Activated naive CD4-positive, alpha-beta T cell treated with anti-CD3 and anti-CD28 coated beads for 36 hours (primary cell): Measurements from ENCODE around the gene DCST1. TPM values are rescaled to one million over a fixed set of nuclear protein-coding genes. Genes with fewer than 3 reads are reported as not detected.

Experiments
- CTCF ChIA-PET: fragments of 350-600 bp; sonication (Branson Sonifier 250); formaldehyde crosslinking; loops from one replicate; lab custom pipeline; 2021; ENCODE audit warnings: antibody characterized with exemption; lab: Charles Lee
- DNase-seq: peaks from one replicate; pipeline ENCODE4 v3.0.0-alpha.2; 2020
- H3K27ac Mint-ChIP-seq: one replicate; pipeline ENCODE4 v1.8.0; 2021; ENCODE audit warnings: mild to moderate bottlenecking, mixed read lengths
- H3K27me3 Mint-ChIP-seq: one replicate; pipeline ENCODE4 v1.8.0; 2021; ENCODE audit warnings: low read depth, mixed read lengths
- H3K36me3 Mint-ChIP-seq: one replicate; pipeline ENCODE4 v1.8.0; 2021; ENCODE audit warnings: low read depth, mixed read lengths
- H3K4me1 Mint-ChIP-seq: one replicate; pipeline ENCODE4 v1.8.0; 2021; ENCODE audit warnings: low read depth, mixed read lengths
- H3K4me3 Mint-ChIP-seq: one replicate; pipeline ENCODE4 v1.8.0; 2021; ENCODE audit warnings: mild to moderate bottlenecking, moderate library complexity, mixed read lengths
- H3K9me3 Mint-ChIP-seq: one replicate; pipeline ENCODE4 v1.8.0; 2021; ENCODE audit warnings: mixed read lengths
- intact Hi-C: fragments of 100-400 bp; cut with micrococcal nuclease; formaldehyde crosslinking; loops from one replicate; pipeline ENCODE4 v1.15.1; 2023
- total RNA-seq, 2 experiments: library from RNA; stranded (reverse); gene quantifications; one replicate each; pipeline ENCODE4 v1.2.3, GENCODE V29; 2021

Gene DCST1
- total RNA-seq, 2 experiments from 2014 or later = not detected

DNA sequence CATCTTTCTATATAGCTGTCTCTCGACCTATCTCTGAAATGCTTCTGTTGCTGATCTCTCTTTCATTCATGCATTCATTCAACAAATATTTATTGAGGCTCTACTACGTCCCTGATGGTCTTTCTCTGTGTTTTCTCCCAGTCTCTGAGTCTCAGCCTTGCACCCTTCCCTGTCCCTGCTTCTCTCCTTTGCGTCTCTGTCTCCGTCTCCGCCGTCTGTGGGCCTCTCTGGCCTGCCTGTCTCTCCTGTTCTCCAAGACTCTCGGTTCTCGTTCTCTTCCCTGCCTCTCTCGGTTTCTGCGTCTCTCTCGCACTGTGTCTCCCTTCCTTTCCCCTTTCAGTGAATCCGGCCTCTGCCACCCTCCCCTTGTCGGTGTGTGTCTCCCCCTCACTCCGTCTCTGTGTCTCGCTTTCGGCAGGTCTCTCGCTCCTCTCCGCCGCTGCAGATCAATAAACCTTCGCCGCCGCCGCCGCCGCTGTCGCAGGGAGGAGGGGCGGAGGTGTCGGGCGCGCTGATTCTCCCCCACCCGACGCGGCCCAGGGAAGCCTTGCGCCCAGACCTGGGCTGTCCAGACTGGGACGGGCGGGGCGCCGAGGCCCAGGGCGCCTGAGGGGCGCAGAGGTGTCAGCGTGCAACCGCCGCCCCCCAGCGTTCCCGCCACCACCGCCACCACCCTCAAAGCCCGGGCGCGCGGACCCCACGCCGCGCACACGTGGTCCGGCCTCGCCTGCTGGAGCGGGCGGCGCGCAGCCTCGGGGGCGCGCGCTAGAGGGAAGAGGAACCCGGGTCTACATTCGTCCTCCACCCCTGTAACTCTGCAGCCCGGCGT is 48.1 kb downstream of the DCST1 start:
- peaks cover 44% of the 10 kb centered on the region for H3K4me1 Mint-ChIP-seq

DNA sequence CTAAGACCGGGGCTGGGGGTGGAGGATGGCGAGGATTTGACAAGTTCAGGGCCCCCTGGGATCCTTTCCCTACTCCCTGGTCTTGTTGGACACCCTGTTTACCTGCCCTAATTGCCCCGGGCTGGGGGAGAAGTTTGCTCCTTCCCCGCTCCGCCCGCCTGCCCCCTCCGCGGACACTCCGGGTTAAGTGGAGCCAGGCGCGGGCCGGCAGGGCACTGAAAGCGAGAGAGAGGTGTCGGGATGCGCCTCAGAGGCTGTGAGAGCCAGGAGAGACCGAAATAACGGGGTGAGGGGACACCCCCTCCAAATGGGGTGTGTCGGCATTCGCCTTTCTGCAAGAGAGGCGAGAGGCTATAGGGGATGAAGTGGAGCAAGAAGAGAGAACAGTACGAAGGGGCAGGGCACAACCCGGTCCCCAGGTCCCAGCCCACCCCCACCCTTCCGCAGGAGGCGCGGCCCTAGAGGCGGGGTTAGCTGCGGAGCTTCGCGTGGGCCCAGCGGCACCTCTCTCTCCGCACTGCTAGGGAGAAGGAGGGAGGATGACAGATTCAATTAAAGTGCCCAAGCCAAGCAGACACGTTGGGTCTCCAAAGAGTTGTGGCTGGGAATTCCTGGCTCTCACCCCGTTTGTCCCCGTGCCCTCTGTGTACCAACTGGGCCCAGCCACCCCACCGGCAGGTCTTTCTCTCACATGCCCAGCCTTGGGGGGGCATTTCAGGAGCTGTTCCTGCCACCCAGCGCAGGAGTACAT is 48.9 kb downstream of the DCST1 start:
- no peak for DNase-seq

More for the DNA sequence above, 48.1 kb downstream of the DCST1 start:
- CTCF ChIA-PET = interaction anchor here (0.6 to 4.2 kb wide), 7 partner anchors 10 to 86 kb away, joined by 3 to 75 read pairs (median 4); partner anchors contain the start of gene EFNA4
- DNase-seq = no peak
- intact Hi-C loops = loop anchor here (5.0 kb wide), 1 partner anchor 289 kb away; no protein-coding TSS in a partner anchor
- Mint-ChIP-seq H3K9me3 (no peaks in the 10 kb centered on the region), H3K4me3 (peak overlapping the region; percentile 28), H3K27ac (no peak overlapping the region), H3K27me3 (peaks cover 42% of the 10 kb centered on the region), H3K36me3 (no peaks in the 10 kb centered on the region)

DNA sequence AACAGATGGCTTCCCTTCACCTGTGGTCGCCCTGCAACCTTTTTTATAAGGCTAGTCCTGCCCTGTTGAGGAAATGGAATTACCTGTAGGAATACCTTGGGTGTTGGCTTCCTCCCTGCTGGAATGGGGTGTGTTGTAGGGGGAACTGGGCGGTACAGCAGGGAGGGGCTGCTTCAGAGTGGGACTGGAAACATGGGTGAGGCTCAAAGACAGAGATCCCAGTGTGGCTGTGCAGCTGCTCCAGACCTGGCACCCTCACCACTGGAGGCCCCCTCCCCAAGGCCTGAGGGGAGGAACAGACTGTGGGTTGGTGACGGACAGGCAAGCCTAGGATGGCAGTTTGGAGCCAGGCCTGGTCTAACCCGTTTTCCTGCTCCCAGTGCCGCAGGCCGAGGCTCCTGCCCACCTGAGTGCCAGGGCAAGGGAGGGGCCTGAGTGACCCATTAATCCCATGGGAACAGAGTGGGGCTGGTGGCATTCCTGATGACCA is 49.5 kb downstream of the DCST1 start:
- no peaks in the 10 kb centered on the region for H3K36me3 Mint-ChIP-seq
- no peak overlapping the region for H3K27ac Mint-ChIP-seq
- H3K9me3 Mint-ChIP-seq = no peaks in the 10 kb centered on the region
- CTCF ChIA-PET = interaction anchor here (0.6 to 4.6 kb wide), 6 partner anchors 19 to 523 kb away, joined by 3 to 75 read pairs (median 28); partner anchors contain the start of genes EFNA4 and KRTCAP2
- H3K27me3 Mint-ChIP-seq = peaks cover 42% of the 10 kb centered on the region
- peaks cover 44% of the 10 kb centered on the region for H3K4me1 Mint-ChIP-seq
- intact Hi-C loops = loop anchor here (5.0 kb wide), 1 partner anchor 291 kb away; no protein-coding TSS in a partner anchor
- DNase-seq = no peak
- no peak overlapping the region for H3K4me3 Mint-ChIP-seq

More for the DNA sequence above, 48.9 kb downstream of the DCST1 start:
- CTCF ChIA-PET = interaction anchor here (1.8 to 4.6 kb wide), 4 partner anchors 18 to 88 kb away, joined by 4 to 75 read pairs (median 62); partner anchors contain the start of genes EFNA4 and KRTCAP2
- intact Hi-C loops = loop anchor here (5.0 kb wide), 1 partner anchor 290 kb away; no protein-coding TSS in a partner anchor
- no peaks in the 10 kb centered on the region for H3K36me3 Mint-ChIP-seq
- H3K4me3 Mint-ChIP-seq = peak overlapping the region; percentile 22
- H3K27ac Mint-ChIP-seq = no peak overlapping the region
- H3K4me1 Mint-ChIP-seq = peaks cover 44% of the 10 kb centered on the region
- peaks cover 42% of the 10 kb centered on the region for H3K27me3 Mint-ChIP-seq
- no peaks in the 10 kb centered on the region for H3K9me3 Mint-ChIP-seq

DNA sequence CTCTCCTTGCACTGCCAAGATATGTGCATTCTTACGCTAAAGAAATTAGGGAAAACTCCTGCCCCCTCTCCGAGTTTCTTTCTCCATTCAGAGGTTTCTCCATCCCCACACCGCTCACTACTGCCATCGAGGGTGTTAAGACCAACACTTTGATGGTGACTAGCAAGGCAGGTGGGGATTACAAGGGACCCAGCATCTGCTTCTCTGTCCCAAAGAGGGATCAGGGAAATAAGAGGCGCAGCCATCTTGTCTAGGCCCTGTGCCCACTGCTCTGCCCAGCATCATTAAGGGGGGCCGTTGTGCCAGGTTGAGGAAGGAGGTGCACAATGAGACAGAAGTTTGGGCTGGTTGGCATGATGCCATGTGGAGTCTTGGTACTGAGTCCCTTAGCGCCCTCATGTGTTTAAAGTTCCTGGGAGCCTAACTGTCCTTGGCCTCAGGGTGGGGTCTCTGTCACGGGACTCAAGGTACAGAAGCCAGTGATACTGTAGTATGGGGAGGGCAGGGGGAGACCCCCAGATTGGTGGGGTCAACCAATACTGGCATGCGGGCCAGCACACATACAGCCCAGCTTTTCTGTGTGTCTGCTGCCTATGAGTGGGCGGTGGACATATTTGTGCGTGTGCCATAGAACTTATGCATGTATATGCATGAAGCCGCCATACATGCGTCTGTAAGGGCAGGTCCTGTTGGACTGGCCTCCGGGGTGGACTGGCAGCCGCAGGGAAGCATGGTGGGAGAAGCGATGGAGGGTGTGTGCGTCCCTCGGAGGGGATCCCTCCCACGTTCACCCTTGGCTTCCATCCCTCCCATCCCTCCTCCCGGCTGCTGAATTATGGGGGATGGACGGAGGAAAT is 50.5 kb downstream of the DCST1 start:
- Mint-ChIP-seq H3K36me3 (no peaks in the 10 kb centered on the region), H3K27me3 (peaks cover 41% of the 10 kb centered on the region), H3K9me3 (no peaks in the 10 kb centered on the region), H3K4me1 (peaks cover 42% of the 10 kb centered on the region), H3K27ac (no peak overlapping the region), H3K4me3 (peak overlapping the region; percentile 95)
- CTCF ChIA-PET = interaction anchor here (0.6 to 4.6 kb wide), 24 partner anchors 9 to 524 kb away, joined by 3 to 75 read pairs (median 5); partner anchors contain the start of genes ADAM15, EFNA4, KRTCAP2 and LENEP
- DNase-seq = peak; percentile 73
- intact Hi-C loops = loop anchor here (1.0 to 5.0 kb wide), 8 partner anchors 13 to 525 kb away; partner anchors contain the start of genes ADAM15, CKS1B, EFNA4 and UBE2Q1

DNA sequence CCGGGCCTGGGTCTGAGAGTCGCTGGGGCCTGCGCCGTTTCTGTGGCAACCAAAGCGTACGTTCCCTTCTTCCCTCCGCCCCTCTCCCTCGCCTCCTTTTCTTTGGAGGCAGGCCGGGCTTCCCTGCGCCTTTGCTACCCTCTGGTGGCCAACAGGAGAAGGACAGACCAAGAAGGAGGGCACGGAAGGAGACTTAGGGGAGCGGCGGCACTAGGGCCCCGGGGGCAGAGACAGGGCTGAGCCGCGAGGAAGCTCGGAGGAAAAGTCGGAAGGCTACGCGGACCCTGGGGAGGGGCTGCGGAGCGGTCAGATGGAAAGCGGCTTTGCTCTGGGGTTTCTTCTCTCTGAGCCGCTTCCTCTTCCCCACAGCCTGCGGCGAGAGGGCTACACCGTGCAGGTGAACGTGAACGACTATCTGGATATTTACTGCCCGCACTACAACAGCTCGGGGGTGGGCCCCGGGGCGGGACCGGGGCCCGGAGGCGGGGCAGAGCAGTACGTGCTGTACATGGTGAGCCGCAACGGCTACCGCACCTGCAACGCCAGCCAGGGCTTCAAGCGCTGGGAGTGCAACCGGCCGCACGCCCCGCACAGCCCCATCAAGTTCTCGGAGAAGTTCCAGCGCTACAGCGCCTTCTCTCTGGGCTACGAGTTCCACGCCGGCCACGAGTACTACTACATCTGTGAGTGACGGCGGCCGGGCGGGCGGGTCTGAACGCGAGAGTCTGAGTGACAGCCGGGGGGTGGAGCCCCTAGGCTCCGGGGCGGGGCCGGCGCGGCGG is 51.3 kb downstream of the DCST1 start:
- Mint-ChIP-seq H3K27me3 (peaks cover 33% of the 10 kb centered on the region), H3K27ac (peak overlapping the region; percentile 88), H3K4me3 (peak overlapping the region; percentile 95), H3K36me3 (no peaks in the 10 kb centered on the region), H3K9me3 (no peaks in the 10 kb centered on the region), H3K4me1 (peaks cover 34% of the 10 kb centered on the region)
- peak; percentile 94 for DNase-seq
- CTCF ChIA-PET = interaction anchor here (0.6 to 4.6 kb wide), 47 partner anchors 9 to 525 kb away, joined by 3 to 75 read pairs (median 4); partner anchors contain the start of genes ADAM15, CLK2, EFNA4 and KRTCAP2
- intact Hi-C loops = loop anchor here (1.0 to 5.0 kb wide), 9 partner anchors 14 to 526 kb away; partner anchors contain the start of genes ADAM15, CKS1B, EFNA4 and UBE2Q1

DNA sequence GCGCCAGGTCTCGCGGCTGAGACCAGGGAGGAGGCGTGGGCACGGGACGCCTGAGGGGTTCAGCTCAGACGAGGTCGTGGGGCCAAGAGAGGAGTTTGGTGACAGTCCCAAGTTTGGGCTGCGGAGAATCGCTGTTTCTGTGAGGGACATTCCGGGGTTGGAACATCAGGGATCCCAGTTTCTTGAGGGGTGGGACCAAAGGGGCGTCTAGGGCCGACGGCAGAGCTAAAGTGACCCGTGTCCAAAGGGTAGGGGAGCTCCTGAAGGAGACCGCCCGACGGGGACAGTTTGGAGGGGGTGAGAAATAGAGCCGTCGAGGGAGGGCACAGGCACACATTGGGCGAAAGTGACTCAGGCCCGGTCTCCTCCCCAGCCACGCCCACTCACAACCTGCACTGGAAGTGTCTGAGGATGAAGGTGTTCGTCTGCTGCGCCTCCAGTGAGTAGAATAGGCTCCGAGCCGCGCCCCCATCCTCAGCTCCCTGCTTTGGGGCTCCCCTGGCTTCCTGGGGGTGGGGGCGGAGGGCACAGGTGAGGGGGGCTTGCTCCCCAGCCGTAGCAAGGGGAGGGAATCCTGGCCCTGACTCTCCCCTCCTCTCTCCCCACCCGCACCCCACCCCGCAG is 52.0 kb downstream of the DCST1 start:
- Mint-ChIP-seq H3K4me1 (peaks cover 33% of the 10 kb centered on the region), H3K9me3 (no peaks in the 10 kb centered on the region), H3K27ac (peak overlapping the region; percentile 88), H3K4me3 (peak overlapping the region; percentile 95), H3K27me3 (peaks cover 32% of the 10 kb centered on the region), H3K36me3 (no peaks in the 10 kb centered on the region)
- DNase-seq = peak; percentile 89
- intact Hi-C loops = loop anchor here (1.0 to 2.0 kb wide), 4 partner anchors 69 to 527 kb away; partner anchors contain the start of genes UBE2Q1 and ZBTB7B
- CTCF ChIA-PET = interaction anchor here (0.7 to 4.6 kb wide), 42 partner anchors 10 to 526 kb away, joined by 3 to 75 read pairs (median 4); partner anchors contain the start of genes ADAM15, CLK2, EFNA4 and KRTCAP2

DNA sequence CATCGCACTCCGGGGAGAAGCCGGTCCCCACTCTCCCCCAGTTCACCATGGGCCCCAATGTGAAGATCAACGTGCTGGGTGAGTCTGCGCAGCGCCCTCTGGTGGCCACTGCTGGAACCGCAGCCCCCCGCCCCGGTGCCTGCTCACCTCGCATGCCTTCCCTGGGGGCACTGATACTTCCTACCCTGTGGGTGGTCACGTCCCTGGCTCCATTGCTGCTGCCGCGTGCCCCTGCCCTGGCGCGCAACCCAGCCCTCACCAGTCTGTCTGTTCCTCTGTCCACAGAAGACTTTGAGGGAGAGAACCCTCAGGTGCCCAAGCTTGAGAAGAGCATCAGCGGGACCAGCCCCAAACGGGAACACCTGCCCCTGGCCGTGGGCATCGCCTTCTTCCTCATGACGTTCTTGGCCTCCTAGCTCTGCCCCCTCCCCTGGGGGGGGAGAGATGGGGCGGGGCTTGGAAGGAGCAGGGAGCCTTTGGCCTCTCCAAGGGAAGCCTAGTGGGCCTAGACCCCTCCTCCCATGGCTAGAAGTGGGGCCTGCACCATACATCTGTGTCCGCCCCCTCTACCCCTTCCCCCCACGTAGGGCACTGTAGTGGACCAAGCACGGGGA is 52.6 kb downstream of the DCST1 start:
- H3K36me3 Mint-ChIP-seq = no peaks in the 10 kb centered on the region
- H3K27me3 Mint-ChIP-seq = peaks cover 29% of the 10 kb centered on the region
- peak overlapping the region; percentile 59 for H3K4me3 Mint-ChIP-seq
- peak; percentile 85 for DNase-seq
- CTCF ChIA-PET = interaction anchor here (0.6 to 4.6 kb wide), 19 partner anchors 9 to 942 kb away, joined by 3 to 75 read pairs (median 5); partner anchors contain the start of genes ADAM15, EFNA4 and KRTCAP2
- H3K4me1 Mint-ChIP-seq = peaks cover 32% of the 10 kb centered on the region
- H3K27ac Mint-ChIP-seq = no peak overlapping the region
- intact Hi-C loops = loop anchor here (1.0 kb wide), 1 partner anchor 140 kb away; no protein-coding TSS in a partner anchor
- H3K9me3 Mint-ChIP-seq = no peaks in the 10 kb centered on the region

DNA sequence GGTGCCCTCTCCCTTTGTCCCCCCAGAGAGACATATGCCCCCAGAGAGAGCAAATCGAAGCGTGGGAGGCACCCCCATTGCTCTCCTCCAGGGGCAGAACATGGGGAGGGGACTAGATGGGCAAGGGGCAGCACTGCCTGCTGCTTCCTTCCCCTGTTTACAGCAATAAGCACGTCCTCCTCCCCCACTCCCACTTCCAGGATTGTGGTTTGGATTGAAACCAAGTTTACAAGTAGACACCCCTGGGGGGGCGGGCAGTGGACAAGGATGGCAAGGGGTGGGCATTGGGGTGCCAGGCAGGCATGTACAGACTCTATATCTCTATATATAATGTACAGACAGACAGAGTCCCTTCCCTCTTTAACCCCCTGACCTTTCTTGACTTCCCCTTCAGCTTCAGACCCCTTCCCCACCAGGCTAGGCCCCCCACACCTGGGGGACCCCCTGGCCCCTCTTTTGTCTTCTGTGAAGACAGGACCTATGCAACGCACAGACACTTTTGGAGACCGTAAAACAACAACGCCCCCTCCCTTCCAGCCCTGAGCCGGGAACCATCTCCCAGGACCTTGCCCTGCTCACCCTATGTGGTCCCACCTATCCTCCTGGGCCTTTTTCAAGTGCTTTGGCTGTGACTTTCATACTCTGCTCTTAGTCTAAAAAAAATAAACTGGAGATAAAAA is 53.4 kb downstream of the DCST1 start:
- CTCF ChIA-PET = interaction anchor here (0.6 to 4.6 kb wide), 8 partner anchors 8 to 942 kb away, joined by 3 to 72 read pairs (median 4); partner anchors contain the start of genes ADAM15 and KRTCAP2
- Mint-ChIP-seq H3K27ac (no peak overlapping the region), H3K9me3 (no peaks in the 10 kb centered on the region), H3K4me3 (no peak overlapping the region), H3K36me3 (no peaks in the 10 kb centered on the region), H3K27me3 (peaks cover 23% of the 10 kb centered on the region), H3K4me1 (peaks cover 30% of the 10 kb centered on the region)
- DNase-seq = no peak
- intact Hi-C loops = loop anchor here (1.0 kb wide), 1 partner anchor 139 kb away; no protein-coding TSS in a partner anchor
